ENCODE data around the gene CCDC74B.
"Not testable (repeated sequence)": the region's sequence is repeated elsewhere in the genome, so short reads cannot be mapped to it uniquely, and the experiment has no call there.

CCDC74B gene

DNA sequence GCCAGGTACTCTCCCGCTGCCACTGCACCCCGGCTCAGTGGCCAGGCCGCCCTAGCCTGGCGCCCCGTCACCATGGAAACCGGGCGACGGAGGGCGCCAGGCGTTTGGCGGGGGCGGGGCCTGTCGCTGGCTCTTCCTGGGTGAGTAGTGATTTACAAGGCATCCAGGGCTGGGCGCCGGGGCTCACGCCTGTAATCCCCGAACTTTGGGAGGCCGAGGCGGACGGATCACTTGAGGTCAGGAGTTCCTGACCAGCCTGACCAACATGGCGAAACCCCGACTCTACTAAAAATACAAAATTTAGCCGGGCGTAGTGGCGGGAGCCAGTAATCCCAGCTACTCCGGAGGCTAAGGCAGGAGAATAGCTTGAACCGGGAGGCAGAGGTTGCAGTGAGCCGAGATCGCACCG lies at the start of gene CCDC74B:
TSS of gene CCDC74B (minus strand) at position 107 of the 409 bp plus-strand sequence. CDS start 116 bp downstream, outside the sequence.
- peak in 1 of 2 experiments; percentile 42 for DNase-seq (ENCODE audit: low read depth in 1 of 2, low spot score in 1 of 2)
- in situ Hi-C loops (cut with HindIII; ENCODE audit: low pct_unique_long_range_greater_than_20kb, low sequenced_read_pairs): not testable (repeated sequence)

DNA sequence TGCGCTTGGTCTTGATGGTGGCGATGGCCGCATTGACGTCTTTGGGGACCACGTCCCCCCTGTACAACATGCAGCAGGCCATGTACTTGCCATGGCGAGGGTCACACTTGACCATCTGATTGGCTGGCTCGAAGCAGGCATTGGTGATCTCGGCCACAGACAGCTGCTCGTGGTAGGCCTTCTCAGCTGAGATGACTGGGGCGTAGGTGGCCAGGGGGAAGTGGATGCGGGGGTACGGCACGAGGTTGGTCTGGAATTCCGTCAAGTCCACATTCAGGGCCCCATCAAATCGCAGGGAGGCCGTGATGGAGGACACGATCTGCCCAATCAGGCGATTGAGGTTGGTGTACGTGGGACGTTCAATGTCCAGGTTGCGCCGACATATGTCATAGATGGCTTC lies 48.9 kb upstream of the CCDC74B start:
- in situ Hi-C loops (cut with HindIII; ENCODE audit: low pct_unique_long_range_greater_than_20kb, low sequenced_read_pairs); DNase-seq (ENCODE audit: low read depth in 1 of 2, low spot score in 1 of 2): not testable (repeated sequence)

DNA sequence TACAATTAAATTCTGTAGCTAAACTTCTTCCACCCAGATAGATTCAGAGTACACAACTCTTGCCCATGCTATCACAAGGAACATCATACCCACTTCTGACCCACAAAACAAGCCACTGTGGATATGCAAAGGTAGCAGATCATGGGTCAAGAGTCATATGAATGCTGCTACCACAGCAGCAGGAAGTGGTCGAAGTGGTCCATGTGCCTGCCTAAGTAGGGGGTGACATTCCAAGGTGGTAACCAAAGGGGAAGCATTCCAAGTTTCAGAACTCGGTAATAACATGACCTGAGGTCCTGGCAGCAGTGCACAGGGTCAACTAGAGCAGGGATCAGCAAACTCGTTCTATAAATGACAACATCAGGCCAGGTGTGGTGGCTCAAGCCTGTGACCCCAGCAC lies 47.5 kb upstream of the CCDC74B start:
- in situ Hi-C loops (cut with HindIII; ENCODE audit: low pct_unique_long_range_greater_than_20kb, low sequenced_read_pairs); DNase-seq (ENCODE audit: low read depth in 1 of 2, low spot score in 1 of 2): not testable (repeated sequence)

DNA sequence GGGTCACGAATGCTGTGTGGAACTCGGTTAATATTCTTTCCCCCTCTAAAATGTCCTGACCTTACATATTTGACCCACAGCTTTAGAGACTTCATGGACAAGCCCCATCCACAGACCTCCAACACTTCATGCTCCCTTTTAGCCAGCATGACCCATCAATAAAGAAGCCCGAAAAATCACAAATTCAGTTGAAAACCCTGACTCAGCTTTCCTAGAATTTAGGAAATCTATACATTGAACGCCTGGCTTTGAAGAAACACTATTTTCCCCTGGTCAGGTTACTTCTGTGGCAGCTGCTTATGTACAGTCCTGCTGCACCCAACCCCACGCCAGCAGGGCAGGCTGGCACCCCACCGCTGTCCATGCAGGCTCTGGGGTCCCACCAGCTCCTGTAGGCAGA lies 46.4 kb upstream of the CCDC74B start:
- in situ Hi-C loops (cut with HindIII; ENCODE audit: low pct_unique_long_range_greater_than_20kb, low sequenced_read_pairs); DNase-seq (ENCODE audit: low read depth in 1 of 2, low spot score in 1 of 2): not testable (repeated sequence)

DNA sequence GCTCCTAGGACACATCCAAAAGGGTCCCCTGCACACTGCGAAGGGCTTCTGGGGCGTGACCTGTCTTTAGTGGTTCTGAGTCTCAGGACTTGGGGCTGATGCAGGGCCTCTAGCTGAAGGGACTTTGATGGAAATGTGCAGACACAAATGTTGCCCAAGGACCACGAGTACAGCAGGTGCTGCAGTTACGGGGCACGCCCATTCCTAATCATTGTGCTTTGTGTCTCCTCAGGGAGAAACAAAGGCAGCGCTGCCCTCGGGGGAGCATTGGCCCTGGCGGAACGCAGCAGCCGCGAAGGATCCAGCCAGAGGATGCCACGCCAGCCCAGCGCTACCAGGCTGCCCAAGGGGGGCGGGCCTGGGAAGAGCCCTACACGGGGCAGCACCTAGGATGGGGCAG lies 45.3 kb upstream of the CCDC74B start:
- in situ Hi-C loops (cut with HindIII; ENCODE audit: low pct_unique_long_range_greater_than_20kb, low sequenced_read_pairs): no loop called here
- TF ChIP-seq JUND (IDR thresholded peaks at IDR 0.05; ENCODE audit: low read depth): no peak
- no peak for DNase-seq (ENCODE audit: low read depth in 1 of 2, low spot score in 1 of 2)

DNA sequence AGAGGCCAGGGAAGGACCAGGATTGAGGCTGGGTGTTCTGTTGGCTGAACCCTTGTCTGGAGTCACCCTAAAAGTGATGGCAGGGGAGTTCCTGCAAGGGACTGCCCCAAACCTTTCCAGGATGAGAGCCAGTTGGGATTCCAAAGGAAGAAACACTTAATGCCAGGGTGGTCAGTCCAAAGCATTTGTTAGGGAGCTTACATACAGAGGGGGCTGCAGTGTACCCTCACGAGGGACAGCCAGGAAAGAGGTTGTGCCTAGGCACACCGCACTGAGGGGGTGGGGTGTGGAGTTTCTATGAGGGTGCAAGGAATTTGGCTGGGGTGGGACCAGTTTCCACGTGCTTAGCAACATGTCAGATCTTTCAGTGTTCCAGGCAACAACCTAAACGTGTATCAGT lies 44.0 kb upstream of the CCDC74B start:
- in situ Hi-C loops (cut with HindIII; ENCODE audit: low pct_unique_long_range_greater_than_20kb, low sequenced_read_pairs); DNase-seq (ENCODE audit: low read depth in 1 of 2, low spot score in 1 of 2): not testable (repeated sequence)

DNA sequence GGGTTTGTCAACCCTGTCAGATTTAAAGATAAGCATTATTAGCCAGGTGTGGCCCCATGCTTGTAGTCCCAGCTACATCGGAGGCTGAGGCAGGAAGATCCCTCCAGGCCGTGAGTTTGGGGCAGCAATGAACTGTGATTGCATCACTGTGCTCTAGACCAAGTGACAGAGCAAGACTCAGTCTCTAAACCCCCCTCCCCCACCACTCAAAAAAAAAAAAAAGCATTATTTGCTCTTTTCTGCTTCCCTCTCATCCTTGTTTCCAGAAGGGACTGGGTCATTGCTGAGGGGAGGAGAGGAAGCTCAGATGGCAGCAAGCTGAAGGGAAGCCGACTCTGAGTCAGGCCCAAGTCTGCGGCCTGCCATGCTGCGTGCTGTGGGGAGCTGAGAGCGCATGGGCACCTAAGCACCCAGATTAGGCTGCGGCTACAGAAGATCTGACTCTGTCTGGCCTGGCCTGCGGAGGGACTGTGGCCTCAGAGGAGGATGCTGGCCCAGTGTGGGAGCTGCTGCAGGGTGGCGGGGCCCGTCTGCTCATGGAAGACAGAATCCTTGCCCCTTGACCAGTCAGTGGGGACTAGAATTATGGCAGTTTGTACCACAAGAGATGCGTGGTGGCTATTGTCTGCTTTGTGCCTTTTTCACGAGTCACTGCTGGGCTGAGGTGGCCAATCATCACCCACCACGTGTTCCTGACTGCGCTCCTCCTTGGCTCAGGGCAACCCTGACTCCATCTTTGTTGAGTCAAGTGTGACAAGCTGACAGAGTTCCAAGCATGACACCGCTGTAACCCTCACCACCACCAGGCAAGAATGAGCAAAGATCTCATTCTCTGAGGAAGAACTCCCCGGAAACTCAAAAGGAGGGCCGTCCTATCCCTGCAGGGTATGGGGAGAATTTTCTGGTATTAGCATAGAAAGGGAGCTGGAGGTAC lies 43.2 kb upstream of the CCDC74B start:
- DNase-seq (ENCODE audit: low read depth in 1 of 2, low spot score in 1 of 2); in situ Hi-C loops (cut with HindIII; ENCODE audit: low pct_unique_long_range_greater_than_20kb, low sequenced_read_pairs): not testable (repeated sequence)

DNA sequence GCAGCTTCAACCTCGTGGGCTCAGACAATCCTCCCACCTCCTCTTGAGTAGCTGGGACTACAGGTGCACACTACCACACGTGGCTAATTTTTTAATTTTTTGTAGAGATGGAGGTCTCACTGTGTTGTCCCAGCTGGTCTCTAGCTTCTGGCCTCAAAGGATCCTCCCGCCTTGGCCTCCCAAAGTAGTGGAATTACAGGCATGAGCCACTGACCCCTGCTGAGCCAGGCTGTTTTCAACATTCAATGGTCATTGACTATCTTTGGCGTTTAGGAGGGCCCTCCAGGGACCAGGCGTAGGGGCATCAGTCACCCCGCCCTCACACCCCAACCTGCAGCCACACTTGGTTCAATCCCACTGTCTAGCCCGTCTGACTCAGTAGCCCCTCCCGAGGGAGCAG lies 42.4 kb upstream of the CCDC74B start:
- in situ Hi-C loops (cut with HindIII; ENCODE audit: low pct_unique_long_range_greater_than_20kb, low sequenced_read_pairs): no loop called here
- TF ChIP-seq JUND (IDR thresholded peaks at IDR 0.05; ENCODE audit: low read depth): no peak
- DNase-seq (ENCODE audit: low read depth in 1 of 2, low spot score in 1 of 2): no peak

DNA sequence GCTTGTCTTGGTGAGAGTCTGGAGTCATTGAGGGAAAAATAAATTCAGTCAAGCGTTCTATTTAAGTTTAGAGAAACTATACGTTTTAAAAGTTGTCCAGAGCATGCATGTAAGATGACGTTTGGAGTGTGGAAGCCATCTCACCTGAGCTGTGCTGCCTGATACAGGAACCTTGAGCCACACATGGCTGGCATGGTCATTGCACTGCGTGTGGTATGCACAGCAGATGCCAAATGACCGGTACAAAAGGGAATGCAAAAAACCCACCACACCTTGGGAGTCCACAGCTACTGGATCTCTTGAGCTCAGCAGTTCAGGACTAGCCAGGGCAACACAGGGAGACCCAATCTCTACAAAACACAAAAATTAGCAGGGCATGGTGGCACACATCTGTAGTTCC lies 41.5 kb upstream of the CCDC74B start:
- in situ Hi-C loops (cut with HindIII; ENCODE audit: low pct_unique_long_range_greater_than_20kb, low sequenced_read_pairs): no loop called here
- TF ChIP-seq JUND (IDR thresholded peaks at IDR 0.05; ENCODE audit: low read depth): no peak
- no peak for DNase-seq (ENCODE audit: low read depth in 1 of 2, low spot score in 1 of 2)

DNA sequence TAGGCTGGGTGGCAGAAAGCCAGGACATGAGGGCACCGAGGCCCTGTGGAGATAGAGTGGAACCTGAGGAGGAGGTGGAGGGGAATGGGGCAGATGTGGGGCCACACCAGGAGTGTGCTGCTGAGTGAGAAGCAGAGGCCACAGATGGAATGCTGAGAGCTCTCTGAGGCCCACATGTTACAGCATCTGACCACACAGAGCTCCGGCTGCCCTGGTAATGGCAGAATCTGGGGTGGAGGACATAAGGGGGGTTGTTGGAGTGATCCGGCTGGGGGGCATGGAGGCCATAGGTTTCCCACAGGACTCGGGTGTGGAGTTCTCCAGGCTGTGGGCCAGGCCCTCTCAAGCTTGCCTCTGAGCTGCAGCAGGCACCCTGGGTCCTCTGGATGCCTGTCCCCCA lies 41.0 kb upstream of the CCDC74B start:
- in situ Hi-C loops (cut with HindIII; ENCODE audit: low pct_unique_long_range_greater_than_20kb, low sequenced_read_pairs): no loop called here
- DNase-seq (ENCODE audit: low read depth in 1 of 2, low spot score in 1 of 2): no peak
- no peak for TF ChIP-seq JUND (IDR thresholded peaks at IDR 0.05; ENCODE audit: low read depth)

DNA sequence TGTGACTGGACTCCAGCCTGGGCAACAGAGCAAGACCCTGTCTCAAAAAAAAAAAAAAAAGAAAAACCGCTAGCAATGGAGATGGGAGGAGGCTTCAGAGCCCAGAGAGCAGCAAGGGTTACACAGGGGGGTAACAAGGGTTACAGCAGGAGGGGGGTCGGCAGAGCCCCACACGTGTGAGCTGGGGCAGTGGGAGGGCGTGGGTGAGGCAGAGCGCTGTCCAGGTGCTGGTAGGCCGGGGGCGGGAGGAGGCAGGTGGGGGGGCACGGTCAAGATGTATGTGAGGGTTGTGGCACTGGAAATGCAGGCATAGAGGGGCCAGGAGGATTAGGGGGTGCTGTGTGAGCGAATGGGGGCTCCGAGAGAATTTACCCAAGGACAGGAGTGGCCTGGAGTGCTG lies 40.5 kb upstream of the CCDC74B start:
- in situ Hi-C loops (cut with HindIII; ENCODE audit: low pct_unique_long_range_greater_than_20kb, low sequenced_read_pairs): no loop called here
- no peak for DNase-seq (ENCODE audit: low read depth in 1 of 2, low spot score in 1 of 2)
- no peak for TF ChIP-seq JUND (IDR thresholded peaks at IDR 0.05; ENCODE audit: low read depth)

DNA sequence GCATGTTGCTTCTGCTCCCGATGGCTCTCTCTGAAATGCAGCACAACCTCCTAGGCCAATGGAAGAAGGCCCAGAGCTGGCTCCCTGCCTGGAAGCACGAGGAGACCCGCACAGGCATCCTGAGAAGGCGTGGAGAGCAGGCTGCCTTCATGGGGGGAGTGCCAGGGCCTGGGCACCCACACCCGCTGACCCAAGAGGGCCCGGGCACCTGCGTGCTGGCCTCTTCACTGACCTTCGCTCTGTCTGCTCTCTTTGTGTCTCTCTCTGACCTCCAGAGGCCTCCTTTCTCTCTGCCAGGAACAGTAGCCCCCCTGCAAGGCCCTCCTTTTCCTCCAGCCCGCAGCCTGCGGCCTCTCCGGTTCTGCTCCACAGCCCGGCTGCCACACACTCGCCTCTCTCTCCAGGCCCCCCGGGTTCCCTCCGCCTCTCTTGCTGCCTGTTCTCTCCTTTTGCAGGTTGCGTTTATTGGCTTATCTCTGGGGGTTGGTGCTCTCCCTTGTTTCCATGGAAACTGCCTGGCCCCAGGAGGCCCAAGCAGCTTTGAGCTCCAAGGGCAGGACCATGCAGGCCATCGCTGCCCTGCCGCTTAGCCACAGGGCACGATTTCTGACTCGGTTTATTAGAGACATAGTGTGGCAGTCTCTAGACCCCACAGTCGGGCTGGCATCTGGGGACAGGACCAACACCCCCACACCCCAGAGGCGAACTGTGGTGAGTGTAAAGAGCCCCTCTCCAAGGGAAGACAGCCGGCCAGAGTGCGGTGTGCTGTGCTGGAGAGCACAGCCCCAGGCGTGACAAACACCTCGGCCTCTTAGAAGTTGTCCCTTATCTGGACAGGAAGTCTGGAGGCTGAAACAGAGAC lies 38.8 kb upstream of the CCDC74B start:
- no peak for DNase-seq (ENCODE audit: low read depth in 1 of 2, low spot score in 1 of 2)
- in situ Hi-C loops (cut with HindIII; ENCODE audit: low pct_unique_long_range_greater_than_20kb, low sequenced_read_pairs): no loop called here
- TF ChIP-seq JUND (IDR thresholded peaks at IDR 0.05; ENCODE audit: low read depth): no peak

DNA sequence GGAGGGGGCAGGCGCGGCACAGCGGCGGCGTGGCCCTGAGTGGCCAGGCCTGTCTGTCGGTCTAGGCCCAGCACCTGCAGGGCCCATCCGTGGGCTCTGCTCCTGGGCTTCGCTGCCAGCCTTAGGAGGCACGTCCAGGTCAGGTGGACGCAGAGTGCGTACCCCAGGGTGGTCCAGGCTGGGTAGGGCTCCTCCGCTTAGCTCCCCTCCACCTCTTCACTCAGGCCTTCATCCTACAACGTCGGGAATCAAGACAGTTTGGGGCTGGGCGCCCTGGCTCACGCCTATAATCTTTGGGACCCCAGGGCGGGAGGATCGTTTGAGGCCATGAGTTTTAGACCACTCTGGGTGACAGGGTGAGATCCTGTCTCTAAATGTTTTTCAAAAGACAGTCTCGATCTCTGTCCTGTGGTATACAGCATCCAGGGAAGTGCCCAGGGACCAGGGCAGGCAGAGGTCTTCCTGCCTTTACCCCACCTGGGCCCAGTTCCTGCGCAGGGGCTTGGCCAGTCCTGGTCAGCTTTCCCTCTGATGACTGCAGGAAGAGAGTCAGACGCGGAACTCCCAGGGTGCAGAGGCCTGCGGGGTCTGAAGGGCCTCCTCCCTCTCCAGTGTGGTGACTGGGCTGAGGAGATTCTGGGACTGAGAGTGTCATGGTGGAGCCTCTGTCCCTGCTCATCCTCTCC lies 38.1 kb upstream of the CCDC74B start:
- in situ Hi-C loops (cut with HindIII; ENCODE audit: low pct_unique_long_range_greater_than_20kb, low sequenced_read_pairs); DNase-seq (ENCODE audit: low read depth in 1 of 2, low spot score in 1 of 2): not testable (repeated sequence)

DNA sequence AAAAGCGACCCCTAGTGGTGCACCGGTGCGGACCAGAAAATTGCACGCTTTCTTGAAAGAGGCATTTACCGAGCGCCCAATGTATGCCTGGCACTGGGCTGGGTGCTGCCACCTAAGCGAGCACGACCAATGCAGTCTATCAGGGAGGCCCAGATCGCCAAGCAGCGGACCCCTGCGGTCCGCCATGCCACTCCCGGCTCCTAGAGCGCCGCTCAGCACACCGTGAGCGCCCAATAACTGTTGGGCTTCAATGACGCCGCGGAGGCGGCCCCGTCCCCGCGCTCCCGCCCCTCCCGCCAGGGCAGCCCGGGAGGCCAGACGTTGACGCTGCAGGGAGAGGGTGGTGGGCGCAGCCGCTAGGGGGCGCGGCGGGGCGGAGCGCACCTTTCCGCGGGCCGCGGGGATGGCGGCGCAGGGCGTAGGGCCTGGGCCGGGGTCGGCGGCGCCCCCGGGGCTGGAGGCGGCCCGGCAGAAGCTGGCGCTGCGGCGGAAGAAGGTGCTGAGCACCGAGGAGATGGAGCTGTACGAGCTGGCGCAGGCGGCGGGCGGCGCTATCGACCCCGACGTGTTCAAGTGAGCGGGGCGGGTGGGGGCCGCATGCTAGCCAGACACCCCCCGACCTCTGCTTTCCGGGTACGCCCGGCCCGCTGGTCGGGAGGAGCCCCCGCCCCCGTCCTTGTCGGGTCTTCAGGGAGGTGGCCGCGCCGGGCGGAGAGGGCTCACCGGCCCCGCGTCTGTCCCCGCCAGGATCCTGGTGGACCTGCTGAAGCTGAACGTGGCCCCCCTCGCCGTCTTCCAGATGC lies 37.2 kb upstream of the CCDC74B start, which contains the start of gene MZT2B:
TSS of gene MZT2B (plus strand) at position 383 of the 803 bp plus-strand sequence. CDS start at position 404, 21 bp downstream.
- in situ Hi-C loops (cut with HindIII; ENCODE audit: low pct_unique_long_range_greater_than_20kb, low sequenced_read_pairs): not testable (repeated sequence)
- peak; percentile 75 to 90 for DNase-seq (ENCODE audit: low read depth in 1 of 2, low spot score in 1 of 2)

Measured in T47D (cell line).